Breast epithelium (tissue), 3 donors: Measurements from ENCODE around the gene MICALL1.

ENCODE experiments used
- CTCF ChIP-seq, 3 donors: fragments of 450-650 bp; IDR thresholded peaks; one replicate each; pipeline ENCODE4 v1.5.1; 2016 to 2017; ENCODE audit warnings: antibody characterized with exemption in 3 of 3, mild to moderate bottlenecking in 3 of 3, moderate library complexity in 3 of 3
- POLR2AphosphoS5 ChIP-seq, 3 donors: sonication (generic); formaldehyde crosslinking; IDR thresholded peaks; one replicate each; pipeline ENCODE4 v1.6.1; 2017; ENCODE audit warnings: antibody characterized with exemption in 3 of 3

GRCh38 chr22:37932401-37932800 is 26.3 kb downstream of the MICALL1 start:
- TF ChIP-seq CTCF (IDR thresholded peaks at IDR 0.05) (no peak), POLR2AphosphoS5 (IDR thresholded peaks at IDR 0.05) (no peak)
